PC-3 (cell line): ENCODE measurements around the gene FUNDC1. TPM values are rescaled to one million over a fixed set of nuclear protein-coding genes. Genes with fewer than 3 reads are reported as not detected.

Source experiments
- ATAC-seq: fragments of 200-7000 bp; cut with Tn5 transposase; 2 replicates; pipeline ENCODE4 v1.9.1; 2020; ENCODE audit warnings: mild to moderate bottlenecking, moderate library complexity
- BruUV-seq: library from RNA; stranded (reverse); fragments of 400-500 nt; replicated peaks from 2 replicates; lab custom pipeline; 2021; lab: Mats Ljungman, UMichigan
- CTCF ChIA-PET: fragments of 300-600 bp; sonication (Branson Sonifier 250); formaldehyde crosslinking; loops from one replicate; lab custom pipeline; 2022; ENCODE audit warnings: antibody characterized with exemption; lab: Charles Lee
- POLR2A ChIA-PET: fragments of 300-600 bp; sonication (Branson Sonifier 250); formaldehyde crosslinking; loops from one replicate; lab custom pipeline; 2022; ENCODE audit warnings: antibody characterized with exemption; ENCODE audit not compliant: unreplicated experiment; lab: Charles Lee
- DNase-seq: peaks from one replicate; pipeline ENCODE4 v3.0.0-alpha.2; 2015
- H2AFZ ChIP-seq: fragments of 300-600 bp; sonication (generic); 2 replicates; pipeline ENCODE4 v1.6.0; 2016; ENCODE audit warnings: antibody characterized with exemption, low read length
- H3F3A ChIP-seq: fragments of 300-600 bp; sonication (generic); one replicate; pipeline ENCODE4 v1.6.0; 2017; ENCODE audit warnings: antibody characterized with exemption, low read length, control low read depth, mild to moderate bottlenecking; ENCODE audit not compliant: unreplicated experiment
- H3K27ac ChIP-seq: fragments of 300-600 bp; sonication (generic); 2 replicates; pipeline ENCODE4 v1.5.1; 2016; ENCODE audit warnings: mild to moderate bottlenecking, low read length
- H3K27me3 ChIP-seq: fragments of 300-600 bp; sonication (generic); 2 replicates; pipeline ENCODE4 v1.6.1; 2016; ENCODE audit warnings: low read length, mixed read lengths
- H3K36me3 ChIP-seq: fragments of 300-600 bp; sonication (generic); 2 replicates; pipeline ENCODE4 v1.6.1; 2016; ENCODE audit warnings: low read depth, mixed run types, low read length, mixed read lengths
- H3K4me1 ChIP-seq: fragments of 300-600 bp; sonication (generic); 2 replicates; pipeline ENCODE4 v1.5.1; 2016; ENCODE audit warnings: low read length; ENCODE audit not compliant: insufficient read depth
- H3K4me2 ChIP-seq: fragments of 300-600 bp; sonication (generic); 2 replicates; pipeline ENCODE4 v1.6.0; 2016; ENCODE audit warnings: low read length
- H3K4me3 ChIP-seq: fragments of 300-600 bp; sonication (generic); 2 replicates; pipeline ENCODE4 v1.5.1; 2016; ENCODE audit warnings: mild to moderate bottlenecking, low read length, mixed read lengths
- H3K79me2 ChIP-seq: fragments of 300-600 bp; sonication (generic); 2 replicates; pipeline ENCODE4 v1.6.1; 2017; ENCODE audit warnings: low read length, mixed read lengths
- H3K9ac ChIP-seq: fragments of 300-600 bp; sonication (generic); 2 replicates; pipeline ENCODE4 v1.6.0; 2016; ENCODE audit warnings: mild to moderate bottlenecking, low read length
- H3K9me2 ChIP-seq: fragments of 300-600 bp; sonication (generic); replicated peaks from 2 replicates; pipeline ENCODE4 v1.6.1; 2016; ENCODE audit warnings: mixed run types, low read length, mixed read lengths
- H3K9me3 ChIP-seq: fragments of 300-600 bp; sonication (generic); 2 replicates; pipeline ENCODE4 v1.6.1; 2016; ENCODE audit warnings: low read length, mixed read lengths
- H4K20me1 ChIP-seq: fragments of 300-600 bp; sonication (generic); 2 replicates; pipeline ENCODE4 v1.6.1; 2016; ENCODE audit warnings: low read length, mixed read lengths
- CTCF ChIP-seq: fragments of 300-600 bp; sonication (generic); conservative IDR thresholded peaks from 2 replicates; pipeline ENCODE4 v1.5.1; 2017; ENCODE audit warnings: antibody characterized with exemption, low read depth, mild to moderate bottlenecking, low read length
- EZH2 ChIP-seq: fragments of 300-600 bp; sonication (generic); IDR thresholded peaks from one replicate; pipeline ENCODE4 v1.6.1; 2017; ENCODE audit warnings: antibody characterized with exemption, mild to moderate bottlenecking, low read length; ENCODE audit not compliant: unreplicated experiment
- EZH2phosphoT487 ChIP-seq: fragments of 300-600 bp; sonication (generic); IDR thresholded peaks from 2 replicates; pipeline ENCODE4 v1.6.1; 2018; ENCODE audit warnings: mild to moderate bottlenecking, antibody characterized with exemption, low read length, borderline replicate concordance
- intact Hi-C: fragments of 100-400 bp; cut with micrococcal nuclease; formaldehyde crosslinking; loops from 2 replicates; pipeline ENCODE4 v1.9.0; 2023
- total RNA-seq: library from RNA; depleted of rRNA; stranded (reverse); fragments of >200 nt; gene quantifications from 2 replicates; pipeline ENCODE4 v1.2.3, GENCODE V29; 2014

FUNDC1 gene
- total RNA-seq, 1 experiment from 2014 or later = 28.0 TPM

- no peak overlapping the region for H3K4me3 ChIP-seq
- H3K9ac ChIP-seq = no peak overlapping the region
- H3K9me2 ChIP-seq = no peaks in the 10 kb centered on the region
- ATAC-seq = no peak
- H3K4me1 ChIP-seq = no peaks in the 10 kb centered on the region
- H3F3A ChIP-seq = no peaks in the 10 kb centered on the region
- no peak overlapping the region for H3K27ac ChIP-seq
- H4K20me1 ChIP-seq = no peaks in the 10 kb centered on the region
- no peaks in the 10 kb centered on the region for H3K27me3 ChIP-seq
- DNase-seq = no peak
- no TSS peak for BruUV-seq
- intact Hi-C loops = no loop called here
- no peaks in the 10 kb centered on the region for H3K36me3 ChIP-seq
- TF ChIP-seq EZH2phosphoT487 (no peak), CTCF (no peak), EZH2 (no peak)
- POLR2A ChIA-PET = interaction anchor here (0.6 kb wide), 1 partner anchor 13 kb away, joined by 3 read pairs; no protein-coding TSS in a partner anchor
- no peak overlapping the region for H2AFZ ChIP-seq
- H3K79me2 ChIP-seq = no peaks in the 10 kb centered on the region
- no peak overlapping the region for H3K4me2 ChIP-seq
- no peaks in the 10 kb centered on the region for H3K9me3 ChIP-seq
- CTCF ChIA-PET = no interaction called here
Observed at GRCh38 chrX:44507292-44507691, 35.4 kb downstream of the FUNDC1 start.

GRCh38 chrX:44506678-44507077, 36.0 kb downstream of the FUNDC1 start:
- TF ChIP-seq EZH2phosphoT487 (no peak), EZH2 (no peak), CTCF (no peak)
- Histone ChIP-seq H3K79me2 (no peaks in the 10 kb centered on the region), H4K20me1 (no peaks in the 10 kb centered on the region), H3K4me2 (no peak overlapping the region), H3K4me1 (no peaks in the 10 kb centered on the region), H3K36me3 (no peaks in the 10 kb centered on the region), H3K9me2 (no peaks in the 10 kb centered on the region), H3K27me3 (no peaks in the 10 kb centered on the region), H3F3A (no peaks in the 10 kb centered on the region), H3K4me3 (no peak overlapping the region), H3K9ac (no peak overlapping the region), H3K27ac (no peak overlapping the region), H3K9me3 (no peaks in the 10 kb centered on the region), H2AFZ (no peak overlapping the region)
- BruUV-seq = no TSS peak
- intact Hi-C loops = no loop called here
- no peak for DNase-seq
- CTCF ChIA-PET = no interaction called here
- POLR2A ChIA-PET = interaction anchor here (0.6 kb wide), 1 partner anchor 14 kb away, joined by 3 read pairs; no protein-coding TSS in a partner anchor
- no peak for ATAC-seq

GRCh38 chrX:44503560-44503959, 39.1 kb downstream of the FUNDC1 start:
- H3K4me2 ChIP-seq = no peak overlapping the region
- no peaks in the 10 kb centered on the region for H3K9me3 ChIP-seq
- intact Hi-C loops = no loop called here
- ChIA-PET CTCF (no interaction called here), POLR2A (no interaction called here)
- H3K27me3 ChIP-seq = no peaks in the 10 kb centered on the region
- no peak overlapping the region for H3K9ac ChIP-seq
- no peak overlapping the region for H3K27ac ChIP-seq
- TF ChIP-seq CTCF (no peak), EZH2phosphoT487 (no peak), EZH2 (no peak)
- no peaks in the 10 kb centered on the region for H3K9me2 ChIP-seq
- H3K4me1 ChIP-seq = no peaks in the 10 kb centered on the region
- H3K4me3 ChIP-seq = no peak overlapping the region
- H3K36me3 ChIP-seq = no peaks in the 10 kb centered on the region
- H2AFZ ChIP-seq = no peak overlapping the region
- H4K20me1 ChIP-seq = no peaks in the 10 kb centered on the region
- DNase-seq (no peak), ATAC-seq (no peak)
- no peaks in the 10 kb centered on the region for H3F3A ChIP-seq
- no TSS peak for BruUV-seq
- H3K79me2 ChIP-seq = no peaks in the 10 kb centered on the region
